Prostate gland (tissue), 2 donors: ENCODE measurements around the gene ASH1L.

ENCODE experiments used
- POLR2AphosphoS5 ChIP-seq: sonication (generic); formaldehyde crosslinking; IDR thresholded peaks from one replicate; pipeline ENCODE4 v1.6.1; 2017; ENCODE audit warnings: antibody characterized with exemption
- TF ChIP-seq, protein P1 (sequence below), 4 experiments: fragments of 200-600 bp in 2 of 4; fragments of 450-650 bp in 2 of 4; sonication (generic) in 2 of 4; IDR thresholded peaks; 1 replicate in 3 of 4; 2 replicates in 1 of 4; pipeline ENCODE4 v1.5.1; 2016 to 2019; ENCODE audit warnings: antibody characterized with exemption in 4 of 4, mild to moderate bottlenecking in 2 of 4, moderate library complexity in 2 of 4

DNA sequence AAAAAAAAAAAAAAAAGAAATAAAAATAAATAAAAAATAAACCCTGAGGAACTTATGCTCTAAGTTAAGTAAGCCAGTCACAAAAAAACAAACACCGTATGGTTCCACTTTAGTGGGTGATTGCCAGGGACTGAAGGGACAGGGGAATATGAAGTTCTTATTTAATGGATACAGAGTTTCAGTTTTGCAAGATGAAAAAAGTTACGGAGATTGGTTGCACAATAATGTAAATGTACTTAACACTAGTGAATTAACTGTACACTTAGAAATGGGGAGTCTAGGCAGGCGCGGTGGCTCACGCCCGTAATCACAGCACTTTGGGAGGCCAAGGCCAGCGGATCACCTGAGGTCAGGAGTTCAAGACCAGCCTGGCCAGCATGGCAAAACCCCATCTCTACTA is 111.4 kb downstream of the ASH1L start:
- TF ChIP-seq, protein P1, sequence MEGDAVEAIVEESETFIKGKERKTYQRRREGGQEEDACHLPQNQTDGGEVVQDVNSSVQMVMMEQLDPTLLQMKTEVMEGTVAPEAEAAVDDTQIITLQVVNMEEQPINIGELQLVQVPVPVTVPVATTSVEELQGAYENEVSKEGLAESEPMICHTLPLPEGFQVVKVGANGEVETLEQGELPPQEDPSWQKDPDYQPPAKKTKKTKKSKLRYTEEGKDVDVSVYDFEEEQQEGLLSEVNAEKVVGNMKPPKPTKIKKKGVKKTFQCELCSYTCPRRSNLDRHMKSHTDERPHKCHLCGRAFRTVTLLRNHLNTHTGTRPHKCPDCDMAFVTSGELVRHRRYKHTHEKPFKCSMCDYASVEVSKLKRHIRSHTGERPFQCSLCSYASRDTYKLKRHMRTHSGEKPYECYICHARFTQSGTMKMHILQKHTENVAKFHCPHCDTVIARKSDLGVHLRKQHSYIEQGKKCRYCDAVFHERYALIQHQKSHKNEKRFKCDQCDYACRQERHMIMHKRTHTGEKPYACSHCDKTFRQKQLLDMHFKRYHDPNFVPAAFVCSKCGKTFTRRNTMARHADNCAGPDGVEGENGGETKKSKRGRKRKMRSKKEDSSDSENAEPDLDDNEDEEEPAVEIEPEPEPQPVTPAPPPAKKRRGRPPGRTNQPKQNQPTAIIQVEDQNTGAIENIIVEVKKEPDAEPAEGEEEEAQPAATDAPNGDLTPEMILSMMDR (IDR thresholded peaks at IDR 0.05): no peak
- no peak for TF ChIP-seq POLR2AphosphoS5
